HG02588 (cell line): ENCODE results near the gene ACER3.
"Not testable (repeated sequence)": the region's sequence is repeated elsewhere in the genome, so short reads cannot be mapped to it uniquely, and the experiment has no call there.

ENCODE experiments used
- ATAC-seq: cut with Tn5 transposase; IDR thresholded peaks from one replicate; pipeline ENCODE4 v1.9.1; 2021; ENCODE audit warnings: mild to moderate bottlenecking, moderate library complexity; ENCODE audit not compliant: unreplicated experiment

Gene ACER3

GRCh38 chr11:77055101-77055561 lies 194.4 kb downstream of the ACER3 start:
- no peak for ATAC-seq

GRCh38 chr11:77055913-77056312 lies 195.2 kb downstream of the ACER3 start:
- ATAC-seq: no peak

GRCh38 chr11:77056814-77057402 lies 196.2 kb downstream of the ACER3 start:
- no peak for ATAC-seq

GRCh38 chr11:77057938-77058474 lies 197.3 kb downstream of the ACER3 start:
- no peak for ATAC-seq

GRCh38 chr11:77058900-77059299 lies 198.2 kb downstream of the ACER3 start:
- no peak for ATAC-seq

- ATAC-seq: no peak
Measured at GRCh38 chr11:77059806-77060205, 199.1 kb downstream of the ACER3 start.

- ATAC-seq: no peak
Measured at GRCh38 chr11:77060234-77060633, 199.5 kb downstream of the ACER3 start.

GRCh38 chr11:77061258-77061657 lies 200.5 kb downstream of the ACER3 start:
- not testable (repeated sequence) for ATAC-seq

- ATAC-seq: no peak
Measured at GRCh38 chr11:77062924-77063323, 202.2 kb downstream of the ACER3 start.

GRCh38 chr11:77063407-77063806 lies 202.7 kb downstream of the ACER3 start:
- ATAC-seq: no peak

- ATAC-seq: no peak
Measured at GRCh38 chr11:77063861-77064260, 203.1 kb downstream of the ACER3 start.

GRCh38 chr11:77064648-77065217 lies 204.0 kb downstream of the ACER3 start:
- ATAC-seq: no peak

GRCh38 chr11:77065878-77066228 lies 205.1 kb downstream of the ACER3 start:
- no peak for ATAC-seq

GRCh38 chr11:77066229-77067042 lies 205.7 kb downstream of the ACER3 start, which contains the start of gene CAPN5:
CAPN5 (plus strand) TSS chr11:77066971; CDS start chr11:77084887, 17,916 bp downstream.
- ATAC-seq: peak; percentile 93

- no peak for ATAC-seq
Measured at GRCh38 chr11:77067861-77068443, 207.2 kb downstream of the ACER3 start.

- no peak for ATAC-seq
Measured at GRCh38 chr11:77068457-77069335, 208.0 kb downstream of the ACER3 start.

- ATAC-seq: no peak
Measured at GRCh38 chr11:77069336-77069968, 208.7 kb downstream of the ACER3 start.

GRCh38 chr11:77069969-77070582 lies 209.4 kb downstream of the ACER3 start:
- no peak for ATAC-seq

GRCh38 chr11:77071077-77071476 lies 210.4 kb downstream of the ACER3 start:
- ATAC-seq: no peak
